GM12878 (cell line): Measurements from ENCODE around the gene EYA4. TPM values are rescaled to one million over a fixed set of nuclear protein-coding genes. Genes with fewer than 3 reads are reported as not detected.

Experiments used
- ATAC-seq: fragments of 200-7000 bp; cut with Tn5 transposase; 3 replicates; pipeline ENCODE4 v1.9.1; 2020; ENCODE audit warnings: mild to moderate bottlenecking, moderate library complexity
- BruUV-seq: library from RNA; stranded (reverse); fragments of 400-500 nt; replicated peaks from 2 replicates; lab custom pipeline; 2021; lab: Mats Ljungman, UMichigan
- CTCF ChIA-PET: fragments of 300-600 bp; sonication (Branson Sonifier 250); formaldehyde crosslinking; extraction: SDS; loops from one replicate; lab custom pipeline; 2021; ENCODE audit warnings: inconsistent platforms; lab: Yijun Ruan, JAX
- POLR2A ChIA-PET: fragments of 350-600 bp; formaldehyde crosslinking; extraction: SDS; loops from one replicate; lab custom pipeline; 2021; ENCODE audit warnings: inconsistent platforms; lab: Charles Lee
- RAD21 ChIA-PET: fragments of 300-600 bp; sonication (Branson Sonifier 250); formaldehyde crosslinking; loops from one replicate; lab custom pipeline; 2023; ENCODE audit warnings: antibody characterized with exemption; ENCODE audit not compliant: unreplicated experiment; lab: Charles Lee
- SMC1A ChIA-PET: fragments of 300-600 bp; sonication (Branson Sonifier 250); formaldehyde crosslinking; loops from one replicate; lab custom pipeline; 2023; ENCODE audit not compliant: unreplicated experiment, uncharacterized antibody; lab: Charles Lee
- DNase-seq: peaks from one replicate; pipeline ENCODE4 v3.0.0-alpha.2; 2011; ENCODE audit warnings: low read depth, low spot score
- FAIRE-seq: peaks from 3 replicates; lab custom pipeline; 2011; peaks lifted over from hg19 to GRCh38; lab: Jason Lieb, UNC
- H2AFZ ChIP-seq: 2 replicates; pipeline ENCODE4 v1.6.0; 2011; ENCODE audit warnings: low read depth, low read length, control low read depth; ENCODE audit not compliant: control insufficient read depth
- H3K27ac ChIP-seq: 2 replicates; pipeline ENCODE4 v1.5.1; 2011; ENCODE audit warnings: control low read depth; ENCODE audit not compliant: control insufficient read depth, insufficient read depth
- H3K27me3 ChIP-seq, 2 experiments: replicated peaks in 1 of 2; 2 replicates each; pipeline versions ENCODE4 v1.6.0 to v1.6.1; 2011; ENCODE audit warnings: low read length in 1 of 2; ENCODE audit not compliant: control insufficient read depth in 2 of 2, insufficient read depth in 2 of 2
- H3K36me3 ChIP-seq, 2 experiments: 2 replicates each; pipeline ENCODE4 v1.5.1; 2011; ENCODE audit warnings: low read length in 1 of 2; ENCODE audit not compliant: control insufficient read depth in 2 of 2, insufficient read depth in 2 of 2
- H3K4me1 ChIP-seq: 2 replicates; pipeline ENCODE4 v1.6.1; 2011; ENCODE audit warnings: mild to moderate bottlenecking, low read length, moderate library complexity, mixed read lengths; ENCODE audit not compliant: control insufficient read depth, insufficient read depth
- H3K4me2 ChIP-seq: 2 replicates; pipeline ENCODE4 v1.6.0; 2011; ENCODE audit warnings: control low read depth; ENCODE audit not compliant: control insufficient read depth, insufficient read depth
- H3K4me3 ChIP-seq: fragments of 200-600 bp; sonication (generic); 2 replicates; pipeline ENCODE4 v1.5.1; 2016
- H3K79me2 ChIP-seq: 2 replicates; pipeline ENCODE4 v1.6.0; 2011; ENCODE audit warnings: low read length; ENCODE audit not compliant: control insufficient read depth, insufficient read depth
- H3K9ac ChIP-seq: 2 replicates; pipeline ENCODE4 v1.8.0; 2011; ENCODE audit warnings: low read length, control low read depth, mixed read lengths; ENCODE audit not compliant: control insufficient read depth, insufficient read depth
- H3K9me3 ChIP-seq: replicated peaks from 3 replicates; pipeline ENCODE4 v1.5.1; 2011; ENCODE audit warnings: mild to moderate bottlenecking, low read length; ENCODE audit not compliant: control insufficient read depth, insufficient read depth
- H4K20me1 ChIP-seq: 2 replicates; pipeline ENCODE4 v1.6.0; 2011; ENCODE audit not compliant: control insufficient read depth, insufficient read depth
- BHLHE40 ChIP-seq, 2 experiments: fragments of 450-650 bp in 1 of 2; IDR thresholded peaks; 2 replicates each; pipeline ENCODE4 v1.6.1; 2011 to 2017; ENCODE audit warnings: low read depth in 2 of 2, borderline replicate concordance in 1 of 2, improper control_type of control experiment in 1 of 2, low read length in 1 of 2, mild to moderate bottlenecking in 1 of 2
- GABPA ChIP-seq: IDR thresholded peaks from 2 replicates; pipeline ENCODE4 v1.6.1; 2014; ENCODE audit warnings: antibody characterized with exemption, low read depth, mild to moderate bottlenecking, inconsistent platforms
- MEF2B ChIP-seq: fragments of 450-650 bp; IDR thresholded peaks from 2 replicates; pipeline ENCODE4 v1.6.1; 2018; ENCODE audit warnings: mild to moderate bottlenecking, moderate library complexity; ENCODE audit not compliant: partially characterized antibody, poor library complexity, severe bottlenecking
- NKRF ChIP-seq: fragments of 450-650 bp; conservative IDR thresholded peaks from 2 replicates; pipeline ENCODE4 v1.6.1; 2017; ENCODE audit warnings: mild to moderate bottlenecking, moderate library complexity
- RAD51 ChIP-seq: fragments of 450-650 bp; IDR thresholded peaks from 2 replicates; pipeline ENCODE4 v1.6.1; 2016; ENCODE audit warnings: moderate library complexity, mild to moderate bottlenecking, inconsistent platforms
- RB1 ChIP-seq: fragments of 450-650 bp; formaldehyde crosslinking; IDR thresholded peaks from 2 replicates; pipeline ENCODE4 v1.6.1; 2017; ENCODE audit warnings: mild to moderate bottlenecking, borderline replicate concordance
- WGBS: methylation state at CpG from one replicate; pipeline ENCODE4 v1.1.6; 2016; ENCODE audit warnings: low lambda C conversion rate; ENCODE audit not compliant: insufficient replicate concordance, insufficient coverage; ENCODE audit errors: missing lambda C conversion rate; 5-methylcytosine and 5-hydroxymethylcytosine counted together
- in situ Hi-C: fragments of 300-500 bp; cut with MboI; formaldehyde crosslinking; loops from 9 replicates; pipeline ENCODE4 v1.14.3; 2018; ENCODE audit warnings: mixed read lengths
- intact Hi-C: fragments of 100-400 bp; cut with micrococcal nuclease; formaldehyde crosslinking; loops from one replicate; pipeline ENCODE4 v1.14.2; 2022; ENCODE audit not compliant: unreplicated experiment
- polyA plus RNA-seq, 11 experiments: library from polyadenylated mRNA; depleted of rRNA in 4 of 11; unstranded in 6 of 11; stranded (reverse) in 5 of 11; fragments of >200 nt; fragmentation: Nextera tagmentation in 4 of 11; fragmentation: Illumina TruSeq in 1 of 11; extraction: Ambion mirVana in 4 of 11; extraction: Trizol in 1 of 11; gene quantifications; 1 replicate in 1 of 11; 2 replicates in 10 of 11; pipeline versions ENCODE4 v1.2.1 to v1.2.3, GENCODE V29; 2011 to 2016; ENCODE audit warnings: inconsistent platforms in 2 of 11, missing spikeins in 2 of 11, low read depth in 1 of 11
- total RNA-seq, 4 experiments: library from RNA; depleted of rRNA in 3 of 4; stranded (reverse); fragments of >200 nt in 3 of 4; fragmentation: Illumina TruSeq in 1 of 4; extraction: Trizol in 1 of 4; gene quantifications; 2 replicates each; pipeline versions ENCODE4 v1.2.1 to v1.2.3, GENCODE V29; 2013 to 2021
- TF ChIP-seq, protein P1 (sequence below), 3 experiments: IDR thresholded peaks in 2 of 3; conservative IDR thresholded peaks in 1 of 3; 2 replicates each; pipeline ENCODE4 v1.5.1; 2011; ENCODE audit warnings: low read depth in 3 of 3, low read length in 3 of 3, mild to moderate bottlenecking in 3 of 3, control low read depth in 2 of 3, moderate library complexity in 2 of 3, inconsistent platforms in 1 of 3, mixed read lengths in 1 of 3; ENCODE audit not compliant: control insufficient read depth in 2 of 3, insufficient read depth in 1 of 3; ENCODE audit errors: extremely low read depth in 1 of 3
- TF ChIP-seq, protein P2 (sequence below): fragments of 450-650 bp; IDR thresholded peaks from 2 replicates; pipeline ENCODE4 v1.6.1; 2016; ENCODE audit warnings: mild to moderate bottlenecking

EYA4 gene
- total and polyA plus RNA-seq, 10 of the 15 experiments (the other 5 are each of a cell fraction or from before 2014, with no cell fraction given) = 0.02 TPM; not detected in 9

DNA sequence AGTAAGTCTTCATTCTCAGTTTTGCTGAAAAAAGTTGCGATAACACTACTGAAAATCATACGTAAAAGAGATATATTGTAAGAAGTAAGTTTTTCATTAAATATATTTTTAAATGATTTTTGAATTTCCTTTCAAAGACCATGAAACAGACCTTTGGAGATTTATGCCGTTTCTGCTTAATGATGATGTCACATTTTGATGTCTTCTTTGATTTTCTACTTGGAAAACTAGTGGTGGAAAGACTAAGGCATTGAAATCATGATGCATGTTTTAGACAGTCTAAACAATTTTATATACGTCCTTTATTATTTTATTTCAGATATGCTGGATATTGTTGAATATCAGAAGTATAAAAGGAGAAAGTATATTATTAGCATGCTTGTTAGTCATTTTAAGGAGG lies 33.7 kb downstream of the EYA4 start (continued):
- TF ChIP-seq, protein P1, sequence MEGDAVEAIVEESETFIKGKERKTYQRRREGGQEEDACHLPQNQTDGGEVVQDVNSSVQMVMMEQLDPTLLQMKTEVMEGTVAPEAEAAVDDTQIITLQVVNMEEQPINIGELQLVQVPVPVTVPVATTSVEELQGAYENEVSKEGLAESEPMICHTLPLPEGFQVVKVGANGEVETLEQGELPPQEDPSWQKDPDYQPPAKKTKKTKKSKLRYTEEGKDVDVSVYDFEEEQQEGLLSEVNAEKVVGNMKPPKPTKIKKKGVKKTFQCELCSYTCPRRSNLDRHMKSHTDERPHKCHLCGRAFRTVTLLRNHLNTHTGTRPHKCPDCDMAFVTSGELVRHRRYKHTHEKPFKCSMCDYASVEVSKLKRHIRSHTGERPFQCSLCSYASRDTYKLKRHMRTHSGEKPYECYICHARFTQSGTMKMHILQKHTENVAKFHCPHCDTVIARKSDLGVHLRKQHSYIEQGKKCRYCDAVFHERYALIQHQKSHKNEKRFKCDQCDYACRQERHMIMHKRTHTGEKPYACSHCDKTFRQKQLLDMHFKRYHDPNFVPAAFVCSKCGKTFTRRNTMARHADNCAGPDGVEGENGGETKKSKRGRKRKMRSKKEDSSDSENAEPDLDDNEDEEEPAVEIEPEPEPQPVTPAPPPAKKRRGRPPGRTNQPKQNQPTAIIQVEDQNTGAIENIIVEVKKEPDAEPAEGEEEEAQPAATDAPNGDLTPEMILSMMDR (IDR thresholded peaks at IDR 0.05 in 2 of 3, conservative IDR thresholded peaks at IDR 0.05 in 1 of 3; ENCODE audit: control insufficient read depth in 2 of 3, extremely low read depth in 1 of 3, insufficient read depth in 1 of 3, low read depth in 3 of 3, low read length in 3 of 3) = no peak
- TF ChIP-seq, all 136 proteins: peak for 0

- BruUV-seq = no TSS peak
These were observed 34.1 kb downstream of the EYA4 start for GRCh38 chr6:133275213-133275612.

More at GRCh38 chr6:133275213-133275612, 34.1 kb downstream of the EYA4 start:
- Histone ChIP-seq H3K36me3 (no peaks in the 10 kb centered on the region), H2AFZ (no peak overlapping the region), H3K4me2 (no peak overlapping the region), H3K9ac (no peak overlapping the region), H3K9me3 (no peaks in the 10 kb centered on the region), H3K4me1 (no peaks in the 10 kb centered on the region), H3K27ac (no peak overlapping the region), H4K20me1 (no peaks in the 10 kb centered on the region), H3K27me3 (no peaks in the 10 kb centered on the region), H3K4me3 (no peak overlapping the region), H3K79me2 (no peaks in the 10 kb centered on the region)
- SMC1A ChIA-PET = no interaction called here
- TF ChIP-seq NKRF (no peak), RAD51 (no peak), GABPA (no peak), RB1 (no peak), BHLHE40 (IDR thresholded peaks at IDR 0.05; ENCODE audit: borderline replicate concordance in 1 of 2, low read depth in 2 of 2, low read length in 1 of 2) (no peak), MEF2B (no peak)
- TF ChIP-seq, protein P2, sequence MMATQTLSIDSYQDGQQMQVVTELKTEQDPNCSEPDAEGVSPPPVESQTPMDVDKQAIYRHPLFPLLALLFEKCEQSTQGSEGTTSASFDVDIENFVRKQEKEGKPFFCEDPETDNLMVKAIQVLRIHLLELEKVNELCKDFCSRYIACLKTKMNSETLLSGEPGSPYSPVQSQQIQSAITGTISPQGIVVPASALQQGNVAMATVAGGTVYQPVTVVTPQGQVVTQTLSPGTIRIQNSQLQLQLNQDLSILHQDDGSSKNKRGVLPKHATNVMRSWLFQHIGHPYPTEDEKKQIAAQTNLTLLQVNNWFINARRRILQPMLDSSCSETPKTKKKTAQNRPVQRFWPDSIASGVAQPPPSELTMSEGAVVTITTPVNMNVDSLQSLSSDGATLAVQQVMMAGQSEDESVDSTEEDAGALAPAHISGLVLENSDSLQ = no peak
- in situ Hi-C loops (no loop called here), intact Hi-C loops (no loop called here)
- WGBS = 19% methylated on average over 6 of the region's 6 CpGs
- CTCF ChIA-PET = no interaction called here
- no peak for DNase-seq
- ATAC-seq = no peak
- FAIRE-seq = no peak
- RAD21 ChIA-PET = no interaction called here
- POLR2A ChIA-PET = no interaction called here
